Adrenal gland (tissue), 5 donors: ENCODE measurements around the gene TIMM8A.
"Not testable (repeated sequence)": the region's sequence is repeated elsewhere in the genome, so short reads cannot be mapped to it uniquely, and the experiment has no call there.

ENCODE experiments used
- CTCF ChIP-seq, 6 experiments: fragments of 450-650 bp in 4 of 6; fragments of 200-600 bp in 2 of 6; sonication (generic) in 1 of 6; IDR thresholded peaks; 1 replicate in 5 of 6; 2 replicates in 1 of 6; pipeline versions ENCODE4 v1.5.1 to v1.8.0; 2016 to 2021; ENCODE audit warnings: antibody characterized with exemption in 6 of 6, mild to moderate bottlenecking in 2 of 6, moderate library complexity in 1 of 6
- POLR2A ChIP-seq, 2 donors: fragments of 450-650 bp; IDR thresholded peaks; one replicate each; pipeline ENCODE4 v1.6.1; 2017; ENCODE audit warnings: antibody characterized with exemption in 2 of 2, mild to moderate bottlenecking in 2 of 2, moderate library complexity in 1 of 2
- donor health status: DM: no; HTN: no; CAD: no.

GRCh38 chrX:101334310-101334709 lies 14.2 kb downstream of the TIMM8A start:
- TF ChIP-seq CTCF, POLR2A (IDR thresholded peaks at IDR 0.05): not testable (repeated sequence)
